H1 (cell line): ENCODE data around the gene DEXI. TPM values are rescaled to one million over a fixed set of nuclear protein-coding genes. Genes with fewer than 3 reads are reported as not detected.

Source experiments
- CHD7 ChIP-seq: fragments of 300-600 bp; sonication (generic); IDR thresholded peaks from 2 replicates; pipeline ENCODE4 v1.7.1; 2012; ENCODE audit warnings: low read length, moderate library complexity, mild to moderate bottlenecking, inconsistent platforms; ENCODE audit not compliant: insufficient replicate concordance
- CTCF ChIP-seq, 3 experiments: IDR thresholded peaks; 1 replicate in 2 of 3; 2 replicates in 1 of 3; pipeline versions ENCODE4 v1.5.1 to v1.6.1; 2011; ENCODE audit warnings: low read length in 3 of 3, mild to moderate bottlenecking in 3 of 3, inconsistent platforms in 2 of 3, low read depth in 1 of 3, moderate library complexity in 1 of 3; ENCODE audit not compliant: insufficient read depth in 1 of 3; ENCODE audit errors: control extremely low read depth in 1 of 3
- GABPA ChIP-seq: IDR thresholded peaks from 2 replicates; pipeline ENCODE4 v1.6.1; 2011; ENCODE audit warnings: mild to moderate bottlenecking, low read length, moderate library complexity, borderline replicate concordance; ENCODE audit not compliant: insufficient read depth
- polyA plus RNA-seq, 7 experiments: library from polyadenylated mRNA; depleted of rRNA in 3 of 7; stranded (reverse) in 5 of 7; unstranded in 2 of 7; fragments of >200 nt in 5 of 7; fragments of 200-250 nt in 2 of 7; gene quantifications; 1 replicate in 5 of 7; 2 replicates in 1 of 7; 4 replicates in 1 of 7; pipeline versions ENCODE4 v1.2.1 to v1.2.3, GENCODE V29; 2011 to 2013; ENCODE audit warnings: missing spikeins in 2 of 7, mixed read lengths in 2 of 7
- total RNA-seq: library from RNA; stranded (reverse); fragmentation: NEBNext Ultra II Directional; extraction: Animal tissue kit (Norgen Biotek cat#: 25700); gene quantifications from 2 replicates; pipeline ENCODE4 v1.2.1, GENCODE V29; 2021

DEXI gene
- total and polyA plus RNA-seq, 2 of the 8 experiments (the other 6 are each of a cell fraction or from before 2014, with no cell fraction given) = 39.5 to 47.3 TPM

GRCh38 chr16:10971560-10971961 is 29.3 kb upstream of the DEXI start (continued):
- TF ChIP-seq CHD7 (peak; percentile 36), GABPA (no peak), CTCF (IDR thresholded peaks at IDR 0.05; ENCODE audit: control extremely low read depth in 1 of 3, insufficient read depth in 1 of 3, low read depth in 1 of 3, low read length in 3 of 3) (peak in 2 of 3 experiments; percentile 63 to 70; a peak in 3 of 4 replicates)
